Measurements from ENCODE around the gene TFAM. TPM values are rescaled to one million over a fixed set of nuclear protein-coding genes. Genes with fewer than 3 reads are reported as not detected.

Gene TFAM
- total RNA-seq (2022; extraction: Qiagen RNA extraction; ENCODE audit: low read depth) = 67.8 to 105 TPM (median 74.7 TPM) in 5 replicates

DNA sequence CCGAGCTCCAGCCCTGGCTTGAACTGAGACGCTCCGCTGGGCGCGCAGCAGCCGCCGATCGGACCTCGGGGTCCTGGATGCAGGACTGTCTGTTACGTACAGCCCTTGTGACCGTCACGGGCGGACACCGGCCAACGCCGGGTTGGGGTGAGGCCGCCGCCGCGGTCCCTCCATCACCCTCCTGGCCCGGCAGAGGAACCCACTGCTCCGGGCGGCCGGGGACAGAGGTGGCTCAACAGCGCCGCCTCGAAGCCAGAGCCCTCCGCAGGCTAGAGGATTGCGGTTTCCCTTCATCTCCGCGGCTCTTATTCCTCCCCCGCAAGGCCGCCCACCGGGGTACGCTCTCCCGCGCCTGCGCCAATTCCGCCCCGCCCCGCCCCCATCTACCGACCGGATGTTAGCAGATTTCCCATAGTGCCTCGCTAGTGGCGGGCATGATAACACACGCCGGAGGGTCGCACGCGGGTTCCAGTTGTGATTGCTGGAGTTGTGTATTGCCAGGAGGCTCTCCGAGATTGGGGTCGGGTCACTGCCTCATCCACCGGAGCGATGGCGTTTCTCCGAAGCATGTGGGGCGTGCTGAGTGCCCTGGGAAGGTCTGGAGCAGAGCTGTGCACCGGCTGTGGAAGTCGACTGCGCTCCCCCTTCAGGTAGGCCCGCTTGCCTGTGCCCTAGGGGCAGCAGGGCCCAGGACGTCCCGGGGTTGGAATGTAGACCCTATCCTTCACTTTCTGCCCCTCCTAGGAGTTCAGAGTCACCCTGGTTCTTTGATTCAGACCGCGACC, at the start of gene TFAM:
TSS of gene TFAM (plus strand) at position 412 of the 785 bp plus-strand sequence. CDS start at position 550, 138 bp downstream.

Other genes starting within 250 kb of the TFAM start
- gene IPMK, start 117.5 kb upstream of the TFAM start, total RNA-seq (2022; extraction: Qiagen RNA extraction; ENCODE audit: low read depth) = 2.0 to 3.0 TPM (median 2.1 TPM) in 5 replicates
- gene CISD1, start 116.2 kb upstream of the TFAM start, total RNA-seq (2022; extraction: Qiagen RNA extraction; ENCODE audit: low read depth) = 37.9 to 58.3 TPM (median 55.9 TPM) in 5 replicates
- gene UBE2D1, start 50.4 kb upstream of the TFAM start, total RNA-seq (2022; extraction: Qiagen RNA extraction; ENCODE audit: low read depth) = 15.2 to 23.0 TPM (median 21.0 TPM) in 5 replicates
- 21.5 to 30.1 TPM (median 23.6 TPM) in 5 replicates for gene BICC1, start 127.5 kb downstream of the TFAM start, total RNA-seq (2022; extraction: Qiagen RNA extraction; ENCODE audit: low read depth)